HG02970 (cell line): ENCODE measurements around the gene NOM1.
"Not testable (repeated sequence)": the region's sequence is repeated elsewhere in the genome, so short reads cannot be mapped to it uniquely, and the experiment has no call there.

ENCODE experiments used
- ATAC-seq: cut with Tn5 transposase; IDR thresholded peaks from one replicate; pipeline ENCODE4 v1.9.1; 2021; ENCODE audit warnings: mild to moderate bottlenecking, moderate library complexity, moderate number of reproducible peaks; ENCODE audit not compliant: unreplicated experiment, low FRiP score

The NOM1 gene

DNA sequence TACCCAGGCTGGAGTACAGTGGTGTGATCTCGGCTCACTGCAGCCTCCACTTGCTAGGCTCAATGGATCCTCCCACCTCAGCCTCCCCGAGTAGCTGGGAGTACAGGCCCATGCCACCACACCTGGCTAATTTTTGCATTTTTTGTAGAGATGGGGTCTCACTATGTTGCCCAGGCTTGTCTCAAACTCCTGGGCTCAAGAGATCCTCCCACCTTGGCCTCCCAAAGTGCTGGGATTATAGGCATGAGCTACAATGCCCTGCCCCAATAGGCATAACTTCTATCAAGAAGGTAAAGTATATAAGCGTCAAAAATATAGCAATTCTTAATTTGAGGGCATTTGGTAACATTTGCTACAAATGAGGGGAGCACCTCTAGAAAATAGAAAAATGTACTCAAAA lies 12.7 kb upstream of the NOM1 start:
- ATAC-seq = not testable (repeated sequence)

DNA sequence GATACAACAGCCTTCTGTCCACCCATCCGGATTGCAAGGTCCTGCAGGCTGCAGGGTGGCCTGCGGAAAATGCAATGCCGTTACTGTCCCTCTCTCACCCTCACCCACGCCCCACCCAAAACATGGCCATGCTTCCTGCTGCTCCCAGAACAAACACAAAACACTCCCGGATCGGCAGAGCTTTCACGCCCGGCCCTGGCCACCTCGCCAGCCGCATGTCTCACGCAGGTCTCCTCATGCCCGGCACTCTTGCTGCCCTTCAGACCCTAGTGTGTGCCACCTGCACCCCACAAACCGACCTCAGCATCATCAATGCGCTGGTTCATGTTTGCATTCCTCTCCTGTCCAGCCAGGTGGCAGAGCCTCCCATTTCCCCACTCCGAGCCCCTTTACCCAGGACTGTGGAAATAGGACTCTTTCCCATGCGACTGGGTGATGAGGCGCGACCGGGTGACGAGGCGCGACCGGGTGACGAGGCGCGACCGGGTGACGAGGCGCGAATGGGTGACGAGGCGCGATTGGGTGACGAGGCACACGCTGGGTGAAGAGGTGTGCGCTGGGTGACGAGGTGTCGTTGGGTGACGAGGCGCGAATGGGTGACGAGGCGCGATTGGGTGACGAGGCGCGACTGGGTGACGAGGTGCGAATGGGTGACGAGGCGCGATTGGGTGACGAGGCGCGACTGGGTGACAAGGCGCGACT lies 8.9 kb upstream of the NOM1 start:
- no peak for ATAC-seq

- no peak for ATAC-seq
Observed at GRCh38 chr7:156941393-156942182, 7.9 kb upstream of the NOM1 start.

DNA sequence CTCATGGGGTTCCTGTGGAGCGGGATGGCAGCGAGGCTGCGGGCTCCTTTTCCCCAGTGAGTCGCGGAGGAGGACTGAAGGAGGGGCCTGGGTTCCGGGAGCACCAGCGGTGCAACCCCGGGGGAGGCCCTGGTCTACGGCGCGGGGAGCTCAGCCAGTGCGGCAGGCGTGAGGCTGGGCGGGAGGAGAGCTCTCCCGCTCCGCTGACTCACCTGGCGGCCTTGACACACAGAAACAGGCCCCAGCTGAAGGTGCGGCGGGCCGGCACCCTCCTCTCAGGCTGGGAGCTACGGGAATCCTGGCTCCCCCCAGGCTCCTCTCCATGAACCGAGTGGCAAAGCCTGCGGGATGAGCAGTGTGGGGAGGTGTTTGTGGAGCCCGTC lies 6.8 kb upstream of the NOM1 start:
- no peak for ATAC-seq

DNA sequence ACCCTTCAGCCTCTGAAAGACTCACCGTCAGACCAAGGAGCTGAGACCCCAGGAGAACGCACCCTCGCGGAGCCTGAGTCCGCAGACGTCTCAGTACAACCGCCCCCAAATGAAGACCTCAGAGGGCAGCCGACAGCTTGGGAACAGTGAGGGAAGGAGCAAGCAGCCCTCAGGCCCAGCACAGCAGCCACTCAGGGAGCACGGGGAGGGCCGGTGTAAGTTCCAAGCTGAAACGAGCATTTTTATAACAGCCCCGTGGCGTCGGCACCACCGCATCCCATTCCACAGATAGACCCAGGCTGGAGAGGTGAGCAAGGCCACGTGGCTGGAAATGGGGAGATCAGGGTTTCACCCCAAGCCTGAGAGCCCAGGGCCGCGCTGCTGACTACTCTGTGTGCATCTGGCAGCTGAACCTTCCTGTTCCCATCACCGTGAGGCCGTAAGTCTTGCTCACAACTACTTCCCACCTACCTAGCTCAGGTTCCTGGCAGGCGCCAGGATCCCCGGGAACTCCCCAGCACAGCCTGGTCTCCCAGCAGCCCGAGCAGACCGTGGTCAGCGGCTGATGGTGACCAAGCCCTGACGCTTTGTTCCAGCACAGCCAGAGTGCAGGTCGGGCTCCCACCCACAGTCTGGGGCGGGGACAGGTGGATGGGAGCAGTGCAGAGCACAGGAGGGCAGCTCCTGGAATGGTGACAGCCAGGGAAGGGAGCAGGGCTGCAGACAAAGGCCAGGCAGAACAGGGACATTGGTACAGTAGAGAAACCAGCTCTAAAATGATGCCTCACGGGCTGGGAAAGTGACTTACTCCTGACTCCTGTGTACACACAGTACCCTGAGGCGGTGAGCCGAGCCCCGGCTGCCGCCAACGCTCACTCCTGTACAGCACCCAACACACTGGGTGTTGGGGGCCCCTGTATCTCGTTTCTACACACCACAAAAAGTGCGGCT lies 6.1 kb upstream of the NOM1 start:
- no peak for ATAC-seq

DNA sequence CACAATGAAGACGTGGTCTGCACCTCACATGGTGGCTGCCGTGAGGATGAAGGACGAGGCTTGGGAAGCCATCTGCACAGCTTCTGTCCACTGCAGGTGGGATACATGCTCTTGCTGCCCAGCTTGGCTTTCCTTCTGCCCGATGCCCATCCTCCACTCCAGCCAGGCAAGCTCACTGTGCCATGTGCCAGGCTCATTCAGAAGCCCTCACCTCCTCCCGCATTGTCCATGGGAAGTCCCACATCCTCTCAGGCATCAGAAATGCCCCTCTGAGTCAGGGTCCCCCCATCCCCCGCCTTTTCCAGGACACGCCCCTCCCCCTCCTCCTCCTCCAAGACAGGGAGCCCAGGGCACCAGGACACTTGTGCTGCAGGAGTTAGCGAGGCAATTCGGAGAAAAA lies 4.6 kb upstream of the NOM1 start:
- no peak for ATAC-seq

- ATAC-seq = no peak
Observed at GRCh38 chr7:156947120-156947843, 2.2 kb upstream of the NOM1 start.

DNA sequence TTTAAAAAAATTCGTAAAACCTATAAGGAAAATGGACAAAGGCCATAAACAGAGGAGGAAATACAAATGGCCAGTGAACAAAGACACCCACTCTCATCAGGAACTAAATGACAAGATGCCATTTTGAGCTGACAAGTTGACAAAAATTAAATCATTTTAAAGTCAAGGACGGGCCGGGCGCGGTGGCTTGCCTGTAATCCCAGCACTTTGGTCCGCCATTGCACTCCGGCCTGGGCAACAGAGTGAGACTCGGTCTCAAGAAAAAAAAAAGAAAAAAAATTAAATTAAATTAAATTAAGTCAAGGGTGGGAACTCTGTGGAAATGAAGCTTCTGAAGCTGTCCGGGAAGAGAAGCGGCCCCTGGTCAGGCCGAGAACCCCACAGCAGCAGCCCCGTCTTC lies 1.2 kb upstream of the NOM1 start:
- ATAC-seq = no peak

DNA sequence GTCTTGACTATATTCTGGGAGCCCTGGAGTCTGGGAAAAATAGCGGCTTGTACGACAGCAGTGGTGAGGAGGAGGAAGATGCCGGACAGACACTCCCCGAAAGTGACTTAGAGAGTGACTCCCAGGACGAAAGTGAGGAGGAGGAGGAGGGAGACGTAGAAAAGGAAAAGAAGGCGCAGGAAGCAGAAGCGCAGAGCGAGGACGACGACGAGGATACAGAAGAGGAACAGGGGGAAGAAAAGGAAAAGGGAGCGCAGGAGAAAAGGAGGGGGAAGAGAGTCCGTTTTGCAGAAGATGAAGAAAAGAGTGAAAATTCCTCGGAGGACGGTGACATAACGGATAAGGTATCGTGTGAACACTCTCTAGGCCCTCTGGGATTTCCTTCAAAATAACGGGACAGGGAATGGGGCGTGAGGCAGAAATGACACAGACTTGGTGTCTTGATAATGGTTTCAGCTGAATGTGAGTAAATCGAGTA lies 908 bp downstream of the NOM1 start:
- ATAC-seq = no peak

- ATAC-seq = not testable (repeated sequence)
Observed at GRCh38 chr7:156953215-156953614, 3.7 kb downstream of the NOM1 start.

DNA sequence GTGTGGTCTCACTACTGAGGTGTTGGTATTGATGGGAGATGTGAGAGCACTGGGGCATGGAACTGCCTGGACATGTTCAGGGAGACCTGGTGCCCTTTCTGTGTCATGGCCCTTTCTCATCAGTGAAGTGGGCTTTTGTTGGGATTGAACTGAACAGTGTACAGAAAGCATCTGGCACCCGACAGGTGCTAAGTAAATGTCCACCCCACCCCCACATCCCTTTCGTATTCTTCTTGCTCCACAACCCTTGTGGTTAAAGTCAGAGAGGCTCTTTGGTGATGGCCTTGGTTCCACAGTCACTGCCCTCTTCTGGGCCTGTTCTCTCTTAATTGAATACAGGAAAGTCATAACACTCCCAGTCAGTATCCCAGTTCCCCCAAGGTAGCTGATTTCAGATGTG lies 5.4 kb downstream of the NOM1 start:
- ATAC-seq = no peak

DNA sequence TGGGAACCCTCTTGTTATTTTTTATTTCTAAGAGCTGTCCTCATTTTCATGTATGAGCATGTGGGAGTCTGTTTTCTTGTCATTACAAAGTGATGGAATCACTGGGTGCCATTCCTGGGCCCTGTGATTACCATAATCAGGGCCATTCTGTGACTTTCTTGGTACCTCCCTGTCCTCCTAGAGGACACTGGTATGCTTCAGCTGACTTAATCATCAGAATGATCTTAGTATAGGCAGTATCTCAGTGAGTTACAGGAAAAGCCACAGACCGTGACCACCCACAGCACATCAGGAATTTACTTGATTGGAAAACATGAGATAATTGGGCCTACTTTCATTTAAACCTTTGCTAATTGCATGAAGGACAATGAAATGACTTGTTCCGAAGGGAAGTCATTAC lies 7.2 kb downstream of the NOM1 start:
- ATAC-seq = no peak

- no peak for ATAC-seq
Observed at GRCh38 chr7:156962145-156962544, 12.6 kb downstream of the NOM1 start.

GRCh38 chr7:156962897-156963296 lies 13.4 kb downstream of the NOM1 start:
- no peak for ATAC-seq

DNA sequence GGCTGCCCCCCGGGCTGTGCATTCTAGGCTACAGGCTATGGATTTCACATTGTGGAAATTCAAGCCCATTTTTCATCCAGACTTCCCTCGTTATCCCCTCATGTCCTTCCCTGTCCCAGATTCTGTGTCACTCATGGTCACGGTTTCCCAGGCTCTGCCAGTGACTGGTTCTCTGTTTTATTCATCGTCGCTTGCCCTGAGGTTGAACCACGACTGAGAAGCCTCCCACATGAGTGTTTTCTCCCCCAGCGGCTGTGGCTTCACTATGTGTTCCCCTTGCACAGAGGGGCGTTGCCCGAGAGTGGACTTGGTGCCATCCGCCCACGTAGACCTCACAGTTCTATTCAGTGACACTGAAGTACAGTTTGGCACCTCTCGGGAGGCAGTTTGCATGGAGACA lies 14.0 kb downstream of the NOM1 start:
- ATAC-seq = no peak

DNA sequence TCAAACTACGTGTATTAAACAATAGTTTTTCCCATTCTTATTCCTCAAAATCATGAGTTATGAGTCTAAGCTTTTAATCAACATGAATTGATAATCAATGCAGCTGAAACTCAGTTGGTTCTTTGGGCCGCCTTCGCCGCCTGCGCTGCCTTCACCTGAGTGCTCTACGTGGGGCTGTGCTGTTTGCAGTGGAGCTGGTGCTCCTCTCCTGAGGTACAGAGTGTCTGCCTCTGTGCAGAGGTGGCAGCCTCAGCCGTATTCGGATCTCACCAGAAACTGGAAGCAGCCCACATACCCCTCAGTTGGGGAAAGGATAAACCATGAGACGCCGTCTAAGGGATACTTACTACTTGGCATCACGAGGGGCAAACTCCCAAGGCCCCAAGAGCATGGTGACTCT lies 15.5 kb downstream of the NOM1 start:
- no peak for ATAC-seq

GRCh38 chr7:156966387-156966786 lies 16.9 kb downstream of the NOM1 start:
- no peak for ATAC-seq

GRCh38 chr7:156968183-156968582 lies 18.7 kb downstream of the NOM1 start:
- ATAC-seq = no peak

GRCh38 chr7:156969972-156970420 lies 20.5 kb downstream of the NOM1 start:
- ATAC-seq = no peak

DNA sequence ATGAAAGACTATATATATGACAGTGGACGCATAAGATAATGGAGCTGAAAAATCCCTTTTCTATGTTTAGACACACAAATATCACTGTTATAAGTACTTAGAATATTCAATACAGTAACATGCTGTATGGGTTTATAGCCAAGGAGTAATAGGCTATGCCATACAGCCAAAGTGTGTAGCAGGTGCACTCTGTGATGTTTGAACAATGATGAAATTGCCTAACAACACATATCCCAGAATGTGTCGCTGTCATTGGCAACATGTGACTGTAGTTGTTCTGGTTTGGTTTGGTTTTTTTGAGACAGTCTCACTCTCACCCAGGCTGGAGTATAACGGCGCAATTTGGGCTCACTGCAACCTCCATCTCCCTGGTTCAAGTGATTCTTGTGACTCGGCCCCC lies 26.1 kb downstream of the NOM1 start:
- no peak for ATAC-seq
